Adipocyte (in vitro differentiated cells): ENCODE results near the gene IFI27L1.

Source experiments
- DNase-seq: peaks from one replicate; pipeline ENCODE4 v3.0.0-alpha.2; 2015; ENCODE audit warnings: low read depth
- H3K27me3 ChIP-seq: replicated peaks from 2 replicates; pipeline ENCODE4 v1.7.0; 2013; ENCODE audit warnings: mild to moderate bottlenecking, low read length, moderate library complexity; ENCODE audit not compliant: control insufficient read depth, insufficient read depth
- H3K36me3 ChIP-seq: 2 replicates; pipeline ENCODE4 v1.7.0; 2013; ENCODE audit warnings: low read length, mild to moderate bottlenecking, moderate library complexity; ENCODE audit not compliant: control insufficient read depth, insufficient read depth, severe bottlenecking
- H3K4me1 ChIP-seq: 2 replicates; pipeline ENCODE4 v1.7.0; 2013; ENCODE audit warnings: mild to moderate bottlenecking, low read length, moderate library complexity; ENCODE audit not compliant: control insufficient read depth, insufficient read depth
- H3K4me3 ChIP-seq: 2 replicates; pipeline ENCODE4 v1.7.0; 2013; ENCODE audit warnings: mild to moderate bottlenecking, low read length, moderate library complexity
- H3K9ac ChIP-seq: 2 replicates; pipeline ENCODE4 v1.7.0; 2013; ENCODE audit warnings: mild to moderate bottlenecking, low read length, moderate library complexity
- H3K9me3 ChIP-seq: 2 replicates; pipeline ENCODE4 v1.7.0; 2013; ENCODE audit warnings: mild to moderate bottlenecking, low read length, moderate library complexity; ENCODE audit not compliant: control insufficient read depth

IFI27L1 gene

GRCh38 chr14:94117856-94118255 lies 36.7 kb downstream of the IFI27L1 start:
- H3K9ac ChIP-seq = no peak overlapping the region

GRCh38 chr14:94119071-94119470 lies 38.0 kb downstream of the IFI27L1 start:
- H3K36me3 ChIP-seq = no peaks in the 10 kb centered on the region
- no peak for DNase-seq
- H3K27me3 ChIP-seq = no peaks in the 10 kb centered on the region
- peaks cover 11% of the 10 kb centered on the region for H3K9me3 ChIP-seq
- H3K9ac ChIP-seq = no peak overlapping the region
- H3K4me1 ChIP-seq = peaks cover 14% of the 10 kb centered on the region
- H3K4me3 ChIP-seq = no peak overlapping the region

More at GRCh38 chr14:94117856-94118255, 36.7 kb downstream of the IFI27L1 start:
- H3K4me1 ChIP-seq = peaks cover 26% of the 10 kb centered on the region
- H3K36me3 ChIP-seq = no peaks in the 10 kb centered on the region
- no peak for DNase-seq
- H3K9me3 ChIP-seq = peaks cover 11% of the 10 kb centered on the region
- H3K27me3 ChIP-seq = no peaks in the 10 kb centered on the region
- H3K4me3 ChIP-seq = no peak overlapping the region

DNA sequence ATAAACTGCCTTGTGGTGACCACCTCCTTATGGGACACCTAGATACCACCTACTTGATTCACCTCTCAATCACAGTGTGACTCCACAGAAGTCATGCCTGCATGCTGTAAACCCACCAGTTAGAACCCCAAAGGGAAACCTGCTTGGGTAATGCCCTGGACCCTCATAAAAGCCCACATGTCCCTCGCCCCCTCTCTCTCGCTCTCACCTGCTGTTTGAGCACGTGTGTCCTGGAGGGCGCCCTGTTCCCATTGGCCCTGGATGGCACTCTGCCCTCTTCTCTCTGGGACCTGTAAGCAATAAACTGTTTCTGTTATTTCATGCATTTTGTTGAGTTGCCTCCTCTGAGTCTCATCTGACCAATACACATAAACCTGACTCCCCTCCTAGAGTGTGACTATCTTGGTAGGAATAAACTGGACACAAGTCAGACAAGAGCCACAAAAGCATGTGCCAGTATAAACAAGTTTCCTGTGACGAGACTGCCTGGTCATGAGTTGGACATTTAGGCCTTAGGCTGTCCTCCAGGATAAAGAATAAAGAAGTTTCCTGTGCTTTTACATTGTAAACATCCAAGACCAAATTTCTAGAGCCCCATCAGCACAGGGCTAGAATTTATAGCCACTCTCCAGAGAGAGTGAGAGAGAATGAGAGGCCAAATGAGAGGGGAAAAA lies 39.7 kb downstream of the IFI27L1 start:
- H3K9ac ChIP-seq = no peak overlapping the region
- H3K36me3 ChIP-seq = no peaks in the 10 kb centered on the region
- DNase-seq = peak; percentile 39
- H3K4me3 ChIP-seq = no peak overlapping the region
- H3K9me3 ChIP-seq = peaks cover 11% of the 10 kb centered on the region
- no peaks in the 10 kb centered on the region for H3K4me1 ChIP-seq
- no peaks in the 10 kb centered on the region for H3K27me3 ChIP-seq

DNA sequence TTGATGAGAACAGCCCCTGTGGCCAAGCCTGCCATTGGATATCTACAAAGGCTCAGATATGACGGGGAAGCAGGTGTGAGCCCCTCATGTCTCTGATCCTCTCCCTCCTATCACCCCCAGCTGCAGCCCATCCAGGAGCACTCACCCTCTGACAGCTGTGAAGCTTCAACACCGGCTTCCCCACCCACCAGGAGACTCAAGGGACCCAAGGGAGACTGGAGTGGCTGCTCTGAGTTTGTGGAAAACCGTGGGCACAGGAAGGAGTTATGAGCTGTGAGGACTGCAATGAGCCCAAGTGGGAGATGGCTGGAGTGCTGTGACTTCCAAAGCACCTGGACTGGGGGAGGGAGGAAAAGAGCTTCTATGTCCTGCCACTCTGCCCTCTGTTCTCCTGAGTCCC lies 40.4 kb downstream of the IFI27L1 start:
- Histone ChIP-seq H3K27me3 (no peaks in the 10 kb centered on the region), H3K36me3 (no peaks in the 10 kb centered on the region), H3K9ac (no peak overlapping the region), H3K4me3 (no peak overlapping the region), H3K9me3 (peaks cover 11% of the 10 kb centered on the region), H3K4me1 (no peaks in the 10 kb centered on the region)
- DNase-seq = no peak

- H3K4me1 ChIP-seq = no peaks in the 10 kb centered on the region
- peaks cover 11% of the 10 kb centered on the region for H3K9me3 ChIP-seq
- no peak for DNase-seq
Observed at GRCh38 chr14:94122438-94122837, 41.3 kb downstream of the IFI27L1 start.

GRCh38 chr14:94123296-94123695 lies 42.2 kb downstream of the IFI27L1 start:
- no peak overlapping the region for H3K9ac ChIP-seq
- no peak for DNase-seq

More at GRCh38 chr14:94122438-94122837, 41.3 kb downstream of the IFI27L1 start:
- Histone ChIP-seq H3K27me3 (no peaks in the 10 kb centered on the region), H3K4me3 (no peak overlapping the region), H3K36me3 (no peaks in the 10 kb centered on the region), H3K9ac (no peak overlapping the region)

DNA sequence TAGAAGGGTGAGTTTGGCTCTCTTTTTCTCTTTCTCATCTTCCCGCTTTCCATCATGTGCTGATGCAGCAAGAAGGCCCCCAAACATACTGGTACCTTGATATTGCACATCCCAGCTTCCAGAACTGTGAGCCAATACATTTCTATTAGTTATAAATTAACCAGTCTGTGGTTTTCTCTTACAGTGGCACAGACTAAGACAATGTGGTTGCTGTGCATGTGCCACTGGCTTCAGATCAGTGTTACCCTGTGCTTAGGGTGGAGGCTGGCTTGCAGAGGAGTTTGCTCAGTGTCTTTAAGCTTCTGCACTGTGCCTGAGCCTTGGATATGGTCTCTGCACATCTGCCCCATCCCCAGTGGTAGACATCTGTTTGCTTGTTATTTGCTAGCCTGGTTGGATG lies 42.8 kb downstream of the IFI27L1 start:
- H3K4me3 ChIP-seq = no peak overlapping the region
- no peaks in the 10 kb centered on the region for H3K4me1 ChIP-seq
- H3K36me3 ChIP-seq = no peaks in the 10 kb centered on the region
- H3K9me3 ChIP-seq = peaks cover 11% of the 10 kb centered on the region
- no peaks in the 10 kb centered on the region for H3K27me3 ChIP-seq
- no peak overlapping the region for H3K9ac ChIP-seq
- no peak for DNase-seq

More at GRCh38 chr14:94123296-94123695, 42.2 kb downstream of the IFI27L1 start:
- Histone ChIP-seq H3K4me3 (no peak overlapping the region), H3K9me3 (peaks cover 11% of the 10 kb centered on the region), H3K27me3 (no peaks in the 10 kb centered on the region), H3K4me1 (no peaks in the 10 kb centered on the region), H3K36me3 (no peaks in the 10 kb centered on the region)

DNA sequence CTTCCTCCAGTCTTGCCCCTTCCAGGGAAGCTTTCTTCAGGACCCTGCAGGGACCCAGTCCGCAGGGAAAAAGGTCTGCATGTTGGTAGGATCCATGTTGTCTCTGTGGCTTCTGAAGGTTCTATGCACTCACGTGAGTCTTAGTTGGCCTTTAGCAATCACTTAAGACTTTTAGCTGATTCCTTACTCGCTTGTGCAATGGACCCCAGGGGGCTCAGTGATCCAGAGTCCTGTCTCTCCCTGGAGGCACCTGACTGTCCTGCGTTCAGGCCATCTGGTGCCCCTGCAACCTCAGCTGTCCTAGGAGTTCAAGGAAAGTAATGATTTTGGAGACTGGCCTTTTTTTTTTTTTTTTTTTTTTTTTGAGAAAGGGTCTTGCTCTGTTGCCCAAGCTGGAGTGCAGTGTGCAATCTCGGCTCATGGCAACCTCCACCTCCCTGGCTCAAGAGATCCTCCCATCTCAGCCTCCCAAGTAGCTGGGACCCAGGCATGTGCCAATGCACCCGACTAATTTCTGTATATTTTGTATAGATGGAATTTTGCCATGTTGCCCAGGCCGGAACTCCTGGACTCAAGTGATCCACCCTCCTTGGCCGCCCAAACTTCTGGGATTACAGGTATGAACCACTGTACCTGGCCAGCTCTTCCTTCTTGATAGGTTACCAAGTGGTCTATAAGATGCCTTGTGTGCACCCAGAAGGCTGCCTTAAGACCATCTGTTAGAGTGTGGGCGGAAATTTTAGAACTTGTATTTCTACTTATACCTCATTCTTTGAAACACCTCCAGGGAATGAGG lies 43.7 kb downstream of the IFI27L1 start:
- Histone ChIP-seq H3K27me3 (no peaks in the 10 kb centered on the region), H3K4me1 (no peaks in the 10 kb centered on the region), H3K4me3 (no peak overlapping the region), H3K9ac (no peak overlapping the region), H3K36me3 (no peaks in the 10 kb centered on the region), H3K9me3 (peaks cover 4% of the 10 kb centered on the region)
- no peak for DNase-seq

GRCh38 chr14:94125659-94126418 lies 44.7 kb downstream of the IFI27L1 start:
- DNase-seq = no peak
- H3K9ac ChIP-seq = no peak overlapping the region
- H3K27me3 ChIP-seq = no peaks in the 10 kb centered on the region
- H3K4me1 ChIP-seq = peaks cover 2% of the 10 kb centered on the region
- H3K9me3 ChIP-seq = no peaks in the 10 kb centered on the region
- H3K36me3 ChIP-seq = no peaks in the 10 kb centered on the region
- H3K4me3 ChIP-seq = no peak overlapping the region

DNA sequence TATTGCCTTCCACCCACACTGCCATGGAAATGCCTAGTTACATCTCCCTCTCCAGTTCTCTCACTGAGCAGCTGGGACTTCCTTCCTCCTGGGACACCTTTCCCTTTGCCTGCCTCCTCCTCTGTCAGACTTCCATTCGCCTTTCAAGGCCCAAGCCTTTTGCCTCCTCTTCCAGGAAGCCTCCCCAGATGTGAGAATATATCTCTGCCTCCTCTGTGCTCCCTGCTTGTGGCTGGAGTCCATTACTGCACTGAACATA lies 45.2 kb downstream of the IFI27L1 start:
- Histone ChIP-seq H3K36me3 (no peaks in the 10 kb centered on the region), H3K4me3 (no peak overlapping the region), H3K9me3 (no peaks in the 10 kb centered on the region), H3K9ac (no peak overlapping the region), H3K27me3 (no peaks in the 10 kb centered on the region), H3K4me1 (peaks cover 2% of the 10 kb centered on the region)
- no peak for DNase-seq

- H3K4me3 ChIP-seq = no peak overlapping the region
- DNase-seq = no peak
- no peaks in the 10 kb centered on the region for H3K27me3 ChIP-seq
- H3K9ac ChIP-seq = no peak overlapping the region
- peaks cover 2% of the 10 kb centered on the region for H3K4me1 ChIP-seq
- H3K9me3 ChIP-seq = no peaks in the 10 kb centered on the region
- no peaks in the 10 kb centered on the region for H3K36me3 ChIP-seq
Observed at GRCh38 chr14:94126800-94127199, 45.7 kb downstream of the IFI27L1 start.
